Activated CD4-positive, alpha-beta T cell treated with anti-CD3 and anti-CD28 coated beads, Interleukin-2, amount 10 ng/mL, durations not matched to agents 7 days and 5 days (primary cell): ENCODE measurements around the gene GUCA1C. TPM values are rescaled to one million over a fixed set of nuclear protein-coding genes. Genes with fewer than 3 reads are reported as not detected.

Experiments
- CTCF ChIA-PET: fragments of 350-600 bp; sonication (Branson Sonifier 250); formaldehyde crosslinking; loops from one replicate; lab custom pipeline; 2021; ENCODE audit warnings: antibody characterized with exemption; lab: Charles Lee
- POLR2A ChIA-PET: fragments of 350-600 bp; sonication (Branson Sonifier 250); formaldehyde crosslinking; loops from one replicate; lab custom pipeline; 2021; ENCODE audit warnings: antibody characterized with exemption; lab: Charles Lee
- DNase-seq: peaks from one replicate; pipeline ENCODE4 v3.0.0-alpha.2; 2020
- H3K27ac Mint-ChIP-seq: one replicate; pipeline ENCODE4 v1.8.0; 2021; ENCODE audit warnings: mild to moderate bottlenecking, moderate library complexity, mixed read lengths
- H3K27me3 Mint-ChIP-seq: one replicate; pipeline ENCODE4 v1.8.0; 2021; ENCODE audit warnings: mixed read lengths
- H3K36me3 Mint-ChIP-seq: one replicate; pipeline ENCODE4 v1.8.0; 2021; ENCODE audit warnings: low read depth, mixed read lengths
- H3K4me1 Mint-ChIP-seq: one replicate; pipeline ENCODE4 v1.8.0; 2021; ENCODE audit warnings: mixed read lengths
- H3K4me3 Mint-ChIP-seq: one replicate; pipeline ENCODE4 v1.8.0; 2021; ENCODE audit warnings: mild to moderate bottlenecking, moderate library complexity, mixed read lengths
- H3K9me3 Mint-ChIP-seq: one replicate; pipeline ENCODE4 v1.8.0; 2021; ENCODE audit warnings: mixed read lengths
- total RNA-seq, 2 experiments: library from RNA; stranded (reverse); gene quantifications; one replicate each; pipeline ENCODE4 v1.2.3, GENCODE V29; 2021

Gene GUCA1C
- total RNA-seq, 2 experiments from 2014 or later: not detected

- POLR2A ChIA-PET: no interaction called here
- Mint-ChIP-seq H3K27me3 (peaks cover 3% of the 10 kb centered on the region), H3K4me3 (no peak overlapping the region), H3K9me3 (no peaks in the 10 kb centered on the region), H3K4me1 (no peaks in the 10 kb centered on the region), H3K27ac (no peak overlapping the region), H3K36me3 (no peaks in the 10 kb centered on the region)
- CTCF ChIA-PET: interaction anchor here (0.6 to 1.0 kb wide), 2 partner anchors 31 to 125 kb away, joined by 3 read pairs; no protein-coding TSS in a partner anchor
- no peak for DNase-seq
Observed at GRCh38 chr3:108946292-108947285, 7.1 kb downstream of the GUCA1C start.

- Mint-ChIP-seq H3K9me3 (no peaks in the 10 kb centered on the region), H3K4me1 (no peaks in the 10 kb centered on the region), H3K27ac (no peak overlapping the region), H3K4me3 (no peak overlapping the region), H3K27me3 (no peaks in the 10 kb centered on the region), H3K36me3 (no peaks in the 10 kb centered on the region)
- DNase-seq: no peak
- CTCF ChIA-PET: no interaction called here
- POLR2A ChIA-PET: no interaction called here
Observed at GRCh38 chr3:108940568-108941263, 13.0 kb downstream of the GUCA1C start.

- CTCF ChIA-PET: no interaction called here
- Mint-ChIP-seq H3K4me1 (no peaks in the 10 kb centered on the region), H3K27ac (no peak overlapping the region), H3K36me3 (no peaks in the 10 kb centered on the region), H3K27me3 (no peaks in the 10 kb centered on the region), H3K9me3 (no peaks in the 10 kb centered on the region), H3K4me3 (no peak overlapping the region)
- POLR2A ChIA-PET: no interaction called here
- DNase-seq: no peak
Observed at GRCh38 chr3:108940166-108940565, 13.5 kb downstream of the GUCA1C start.

GRCh38 chr3:108936924-108937689 is 16.6 kb downstream of the GUCA1C start:
- ChIA-PET POLR2A (no interaction called here), CTCF (interaction anchor here (1.0 kb wide), 1 partner anchor 10 kb away, joined by 3 read pairs; no protein-coding TSS in a partner anchor)
- Mint-ChIP-seq H3K27ac (no peak overlapping the region), H3K4me3 (no peak overlapping the region), H3K36me3 (no peaks in the 10 kb centered on the region), H3K4me1 (no peaks in the 10 kb centered on the region), H3K27me3 (peaks cover 2% of the 10 kb centered on the region), H3K9me3 (peaks cover 2% of the 10 kb centered on the region)
- no peak for DNase-seq

- Mint-ChIP-seq H3K27me3 (peaks cover 22% of the 10 kb centered on the region), H3K9me3 (peaks cover 7% of the 10 kb centered on the region), H3K4me3 (no peak overlapping the region), H3K4me1 (no peaks in the 10 kb centered on the region), H3K36me3 (no peaks in the 10 kb centered on the region), H3K27ac (no peak overlapping the region)
- no peak for DNase-seq
- ChIA-PET CTCF (no interaction called here), POLR2A (no interaction called here)
Observed at GRCh38 chr3:108931035-108931434, 22.6 kb downstream of the GUCA1C start.

- no peak for DNase-seq
- ChIA-PET POLR2A (no interaction called here), CTCF (no interaction called here)
- Mint-ChIP-seq H3K36me3 (no peaks in the 10 kb centered on the region), H3K4me3 (no peak overlapping the region), H3K4me1 (peaks cover 11% of the 10 kb centered on the region), H3K27ac (no peak overlapping the region), H3K9me3 (peaks cover 2% of the 10 kb centered on the region), H3K27me3 (peaks cover 19% of the 10 kb centered on the region)
Observed at GRCh38 chr3:108918866-108919265, 34.8 kb downstream of the GUCA1C start.

GRCh38 chr3:108914774-108915641 is 38.7 kb downstream of the GUCA1C start:
- POLR2A ChIA-PET: no interaction called here
- CTCF ChIA-PET: interaction anchor here (0.6 to 2.3 kb wide), 26 partner anchors 8 to 1114 kb away, joined by 3 to 10 read pairs (median 4); partner anchors contain the start of genes CIP2A and DZIP3
- no peak overlapping the region for H3K4me3 Mint-ChIP-seq
- peak overlapping the region; percentile 62 for H3K27ac Mint-ChIP-seq
- peak; percentile 78 for DNase-seq
- peaks cover 20% of the 10 kb centered on the region for H3K4me1 Mint-ChIP-seq
- H3K9me3 Mint-ChIP-seq: no peaks in the 10 kb centered on the region
- H3K36me3 Mint-ChIP-seq: no peaks in the 10 kb centered on the region
- peaks cover 4% of the 10 kb centered on the region for H3K27me3 Mint-ChIP-seq

- POLR2A ChIA-PET: no interaction called here
- H3K27me3 Mint-ChIP-seq: no peaks in the 10 kb centered on the region
- H3K4me1 Mint-ChIP-seq: peaks cover 20% of the 10 kb centered on the region
- H3K9me3 Mint-ChIP-seq: no peaks in the 10 kb centered on the region
- H3K4me3 Mint-ChIP-seq: no peak overlapping the region
- CTCF ChIA-PET: no interaction called here
- H3K36me3 Mint-ChIP-seq: no peaks in the 10 kb centered on the region
- no peak overlapping the region for H3K27ac Mint-ChIP-seq
- DNase-seq: no peak
Observed at GRCh38 chr3:108909799-108910198, 43.9 kb downstream of the GUCA1C start.

GRCh38 chr3:108907194-108907593 is 46.5 kb downstream of the GUCA1C start:
- Mint-ChIP-seq H3K27ac (no peak overlapping the region), H3K4me3 (no peak overlapping the region), H3K27me3 (no peaks in the 10 kb centered on the region), H3K36me3 (no peaks in the 10 kb centered on the region), H3K4me1 (peaks cover 12% of the 10 kb centered on the region), H3K9me3 (no peaks in the 10 kb centered on the region)
- no peak for DNase-seq
- ChIA-PET CTCF (interaction anchor here (1.1 to 1.6 kb wide), 2 partner anchors 8 to 9 kb away, joined by 3 to 6 read pairs; no protein-coding TSS in a partner anchor), POLR2A (no interaction called here)

GRCh38 chr3:108899530-108899929 is 54.1 kb downstream of the GUCA1C start:
- no peak for DNase-seq
- Mint-ChIP-seq H3K4me1 (peaks cover 23% of the 10 kb centered on the region), H3K27ac (no peak overlapping the region), H3K4me3 (no peak overlapping the region), H3K36me3 (no peaks in the 10 kb centered on the region), H3K27me3 (no peaks in the 10 kb centered on the region), H3K9me3 (no peaks in the 10 kb centered on the region)
- POLR2A ChIA-PET: no interaction called here
- CTCF ChIA-PET: interaction anchor here (1.9 kb wide), 1 partner anchor 15 kb away, joined by 5 read pairs; no protein-coding TSS in a partner anchor

- Mint-ChIP-seq H3K9me3 (no peaks in the 10 kb centered on the region), H3K27ac (peak overlapping the region; percentile 81), H3K4me1 (peaks cover 23% of the 10 kb centered on the region), H3K36me3 (no peaks in the 10 kb centered on the region), H3K27me3 (no peaks in the 10 kb centered on the region), H3K4me3 (no peak overlapping the region)
- POLR2A ChIA-PET: interaction anchor here (1.0 kb wide), 1 partner anchor 63 kb away, joined by 4 read pairs; no protein-coding TSS in a partner anchor
- DNase-seq: no peak
- CTCF ChIA-PET: interaction anchor here (2.1 kb wide), 1 partner anchor 17 kb away, joined by 9 read pairs; no protein-coding TSS in a partner anchor
Observed at GRCh38 chr3:108897883-108898282, 55.8 kb downstream of the GUCA1C start.
